Panc1 (cell line): ENCODE results near the gene ZMIZ2.

Source experiments
- POLR2AphosphoS5 ChIP-seq: IDR thresholded peaks from 2 replicates; pipeline ENCODE4 v1.6.1; 2012; ENCODE audit warnings: mild to moderate bottlenecking, low read depth, low read length, moderate library complexity
- REST ChIP-seq, 2 experiments: IDR thresholded peaks; 2 replicates each; pipeline ENCODE4 v1.6.1; 2011 to 2012; ENCODE audit warnings: low read depth in 2 of 2, control low read depth in 1 of 2, low read length in 1 of 2, mild to moderate bottlenecking in 1 of 2, moderate library complexity in 1 of 2; ENCODE audit not compliant: insufficient read depth in 1 of 2
- SIN3A ChIP-seq: IDR thresholded peaks from 2 replicates; pipeline ENCODE4 v1.6.1; 2012; ENCODE audit warnings: low read depth, mild to moderate bottlenecking, low read length, moderate library complexity, borderline replicate concordance; ENCODE audit not compliant: insufficient read depth
- TCF7L2 ChIP-seq: IDR thresholded peaks from 2 replicates; pipeline ENCODE4 v1.6.1; 2011; ENCODE audit warnings: mild to moderate bottlenecking, low read depth, low read length, inconsistent platforms
- TF ChIP-seq, protein P1 (sequence below): fragments of 450-650 bp; IDR thresholded peaks from 2 replicates; pipeline ENCODE4 v1.5.1; 2017; ENCODE audit warnings: mild to moderate bottlenecking

- TF ChIP-seq, protein P1, sequence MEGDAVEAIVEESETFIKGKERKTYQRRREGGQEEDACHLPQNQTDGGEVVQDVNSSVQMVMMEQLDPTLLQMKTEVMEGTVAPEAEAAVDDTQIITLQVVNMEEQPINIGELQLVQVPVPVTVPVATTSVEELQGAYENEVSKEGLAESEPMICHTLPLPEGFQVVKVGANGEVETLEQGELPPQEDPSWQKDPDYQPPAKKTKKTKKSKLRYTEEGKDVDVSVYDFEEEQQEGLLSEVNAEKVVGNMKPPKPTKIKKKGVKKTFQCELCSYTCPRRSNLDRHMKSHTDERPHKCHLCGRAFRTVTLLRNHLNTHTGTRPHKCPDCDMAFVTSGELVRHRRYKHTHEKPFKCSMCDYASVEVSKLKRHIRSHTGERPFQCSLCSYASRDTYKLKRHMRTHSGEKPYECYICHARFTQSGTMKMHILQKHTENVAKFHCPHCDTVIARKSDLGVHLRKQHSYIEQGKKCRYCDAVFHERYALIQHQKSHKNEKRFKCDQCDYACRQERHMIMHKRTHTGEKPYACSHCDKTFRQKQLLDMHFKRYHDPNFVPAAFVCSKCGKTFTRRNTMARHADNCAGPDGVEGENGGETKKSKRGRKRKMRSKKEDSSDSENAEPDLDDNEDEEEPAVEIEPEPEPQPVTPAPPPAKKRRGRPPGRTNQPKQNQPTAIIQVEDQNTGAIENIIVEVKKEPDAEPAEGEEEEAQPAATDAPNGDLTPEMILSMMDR, result no peak
- TF ChIP-seq REST (IDR thresholded peaks at IDR 0.05; ENCODE audit: insufficient read depth in 1 of 2, low read depth in 2 of 2, low read length in 1 of 2) (no peak), POLR2AphosphoS5 (no peak), TCF7L2 (no peak), SIN3A (no peak)
These were observed 6.4 kb downstream of the ZMIZ2 start for GRCh38 chr7:44754802-44755697.
